Peyer's patch (tissue), 4 donors: ENCODE measurements around the gene MEGF9. TPM values are rescaled to one million over a fixed set of nuclear protein-coding genes. Genes with fewer than 3 reads are reported as not detected.

Experiments used
- DNase-seq, 3 donors: peaks; one replicate each; pipeline ENCODE4 v3.0.0-alpha.2; 2017 to 2019
- H3K27ac ChIP-seq, 4 donors: fragments of 200-600 bp; sonication (generic); one replicate each; pipeline ENCODE4 v1.5.1; 2016 to 2019
- H3K27me3 ChIP-seq, 2 donors: fragments of 200-600 bp; sonication (generic); one replicate each; pipeline ENCODE4 v1.5.1; 2019
- H3K36me3 ChIP-seq, 3 donors: fragments of 200-600 bp; sonication (generic); one replicate each; pipeline ENCODE4 v1.5.1; 2016 to 2019
- H3K4me1 ChIP-seq, 4 donors: fragments of 200-600 bp; sonication (generic); one replicate each; pipeline ENCODE4 v1.5.1; 2016 to 2019
- H3K4me3 ChIP-seq, 4 donors: fragments of 200-600 bp; sonication (generic); 1 replicate in 3 of 4; 2 replicates in 1 of 4; pipeline ENCODE4 v1.5.1; 2016 to 2019; ENCODE audit warnings: mild to moderate bottlenecking in 1 of 4
- H3K9me3 ChIP-seq, 4 donors: fragments of 200-600 bp; sonication (generic); one replicate each; pipeline ENCODE4 v1.5.1; 2016 to 2019; ENCODE audit warnings: mild to moderate bottlenecking in 1 of 4
- POLR2A ChIP-seq, 2 donors: fragments of 450-650 bp; IDR thresholded peaks; one replicate each; pipeline ENCODE4 v1.5.1; 2017; ENCODE audit warnings: antibody characterized with exemption in 2 of 2, mild to moderate bottlenecking in 2 of 2, moderate library complexity in 2 of 2
- total RNA-seq, 4 donors: library from RNA; depleted of rRNA; stranded (reverse); fragments of >200 nt; gene quantifications; one replicate each; pipeline ENCODE4 v1.1.0, GENCODE V29; 2016
- TF ChIP-seq, protein P1 (sequence below), 6 experiments: fragments of 450-650 bp in 4 of 6; fragments of 200-600 bp in 2 of 6; sonication (generic) in 1 of 6; IDR thresholded peaks; one replicate each; pipeline ENCODE4 v1.5.1; 2017 to 2019; ENCODE audit warnings: antibody characterized with exemption in 6 of 6, mild to moderate bottlenecking in 3 of 6, moderate library complexity in 1 of 6

The MEGF9 gene
- total RNA-seq: 10 to 100 TPM in 2 of 4 donors, 1 to 10 TPM in 2; 8.1 to 15.1 (median 11.5) TPM

DNA sequence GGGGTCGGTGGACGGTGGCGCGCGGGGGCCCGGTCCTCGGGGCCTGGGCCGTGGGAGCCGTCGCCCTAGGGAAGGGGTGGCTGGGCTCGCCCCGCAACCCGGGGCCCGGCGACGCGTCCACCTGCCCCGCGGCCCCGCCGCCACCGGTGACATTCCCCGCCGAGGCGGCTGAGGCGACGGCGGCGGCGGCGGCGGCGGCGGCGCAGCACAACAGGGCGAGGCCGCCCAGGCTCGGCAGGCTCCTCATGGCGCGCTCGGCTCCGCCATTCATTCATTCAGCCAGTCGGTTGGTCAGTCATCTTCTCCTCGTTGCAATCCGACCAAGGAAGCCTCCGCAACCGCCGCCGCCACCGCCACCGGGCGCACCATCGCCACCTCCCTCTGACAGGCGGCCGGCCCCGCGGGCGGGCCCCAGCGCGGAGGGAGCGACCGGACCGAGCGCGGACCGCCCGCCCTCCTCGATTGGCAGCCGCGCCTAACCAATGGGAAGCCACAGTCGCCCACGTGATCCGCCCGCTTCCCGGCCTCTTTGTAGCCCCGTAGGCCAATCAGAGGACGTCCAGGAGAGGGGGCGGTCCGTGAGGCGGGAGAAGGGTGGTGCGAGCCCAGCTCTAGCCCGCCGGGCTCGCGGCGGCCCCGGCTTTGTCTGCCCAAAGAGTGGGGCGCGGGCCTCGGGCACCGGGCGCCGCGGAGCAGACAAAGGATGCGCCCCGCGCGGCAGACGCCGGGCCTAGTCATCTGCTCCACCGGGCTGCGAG, at the start of gene MEGF9:
TSS of gene MEGF9 (minus strand) at position 383 of the 758 bp plus-strand sequence. CDS start at position 271, 112 bp downstream.
- Histone ChIP-seq H3K27ac (peak within 1 kb of the TSS; percentile 76 to 90 (median 84)), H3K9me3 (no peaks in the 10 kb centered on the region), H3K4me3 (peak within 1 kb of the TSS; percentile 72 to 91 (median 78)), H3K36me3 (no peaks in the 10 kb centered on the region), H3K4me1 (peaks cover 0 to 37% (median 8%) of the 10 kb centered on the region in 4 donors), H3K27me3 (no peaks in the 10 kb centered on the region)
- DNase-seq: peak; percentile 98 to 99 (median 99)
- TF ChIP-seq, protein P1, sequence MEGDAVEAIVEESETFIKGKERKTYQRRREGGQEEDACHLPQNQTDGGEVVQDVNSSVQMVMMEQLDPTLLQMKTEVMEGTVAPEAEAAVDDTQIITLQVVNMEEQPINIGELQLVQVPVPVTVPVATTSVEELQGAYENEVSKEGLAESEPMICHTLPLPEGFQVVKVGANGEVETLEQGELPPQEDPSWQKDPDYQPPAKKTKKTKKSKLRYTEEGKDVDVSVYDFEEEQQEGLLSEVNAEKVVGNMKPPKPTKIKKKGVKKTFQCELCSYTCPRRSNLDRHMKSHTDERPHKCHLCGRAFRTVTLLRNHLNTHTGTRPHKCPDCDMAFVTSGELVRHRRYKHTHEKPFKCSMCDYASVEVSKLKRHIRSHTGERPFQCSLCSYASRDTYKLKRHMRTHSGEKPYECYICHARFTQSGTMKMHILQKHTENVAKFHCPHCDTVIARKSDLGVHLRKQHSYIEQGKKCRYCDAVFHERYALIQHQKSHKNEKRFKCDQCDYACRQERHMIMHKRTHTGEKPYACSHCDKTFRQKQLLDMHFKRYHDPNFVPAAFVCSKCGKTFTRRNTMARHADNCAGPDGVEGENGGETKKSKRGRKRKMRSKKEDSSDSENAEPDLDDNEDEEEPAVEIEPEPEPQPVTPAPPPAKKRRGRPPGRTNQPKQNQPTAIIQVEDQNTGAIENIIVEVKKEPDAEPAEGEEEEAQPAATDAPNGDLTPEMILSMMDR (IDR thresholded peaks at IDR 0.05): peak in 2 of 6 experiments; percentile 4 to 11
- peak; percentile 87 to 89 for TF ChIP-seq POLR2A (IDR thresholded peaks at IDR 0.05)

DNA sequence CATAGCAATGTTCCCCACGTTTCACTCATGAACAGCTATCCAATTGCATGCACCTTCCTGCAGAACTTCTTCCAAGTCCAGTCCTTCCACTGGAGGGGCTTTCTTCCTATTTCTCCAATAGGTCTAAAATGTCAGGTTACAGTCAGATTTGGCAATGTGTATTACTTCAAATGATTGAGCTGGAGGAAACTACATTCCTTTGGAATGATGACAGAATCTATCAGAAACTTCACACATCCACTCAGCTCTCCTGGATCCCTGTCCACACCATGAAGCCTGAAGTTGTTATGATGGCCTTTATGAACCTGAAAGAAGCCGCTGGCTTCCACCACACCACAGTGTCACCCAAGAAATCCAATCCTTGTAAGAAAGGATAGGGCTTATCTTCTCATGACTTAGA, 46.7 kb upstream of the MEGF9 start:
- no peak for TF ChIP-seq POLR2A (IDR thresholded peaks at IDR 0.05)
- TF ChIP-seq, protein P1 (IDR thresholded peaks at IDR 0.05): no peak
- Histone ChIP-seq H3K4me1 (no peaks in the 10 kb centered on the region), H3K4me3 (no peak overlapping the region), H3K27ac (no peak overlapping the region), H3K9me3 (no peaks in the 10 kb centered on the region), H3K27me3 (no peaks in the 10 kb centered on the region), H3K36me3 (peaks cover 0 to 53% (median 0%) of the 10 kb centered on the region in 3 donors)
- no peak for DNase-seq

DNA sequence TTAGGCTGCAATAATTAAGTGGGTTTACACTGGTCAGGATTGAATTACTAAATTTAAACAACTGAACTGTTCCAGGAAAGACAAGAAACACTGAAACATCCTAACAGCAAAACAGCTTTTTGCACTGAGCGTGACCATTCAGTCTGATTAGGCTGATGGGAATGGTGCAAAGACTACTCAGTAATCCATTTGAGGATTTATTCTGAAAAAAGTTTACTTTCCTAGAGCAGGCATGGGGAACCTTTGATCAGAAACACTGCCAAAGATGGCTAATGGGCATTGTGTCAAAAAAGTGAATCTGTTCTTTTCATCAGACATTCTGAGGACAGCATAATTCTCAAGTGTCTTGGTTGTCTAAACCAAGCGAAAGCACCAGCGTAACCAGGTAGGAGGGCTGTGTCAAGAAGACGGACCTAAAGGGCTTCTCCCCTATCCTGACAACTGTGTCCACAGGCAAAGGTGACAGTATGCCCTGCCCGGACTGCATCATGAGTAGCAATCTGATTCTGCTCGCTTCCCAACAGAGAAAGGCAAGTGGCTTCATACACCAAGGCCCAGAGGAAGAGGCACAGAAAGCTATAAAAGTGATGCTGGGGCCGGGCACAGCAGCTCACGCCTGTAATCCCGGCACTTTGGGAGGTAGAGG, 45.6 kb upstream of the MEGF9 start:
- Histone ChIP-seq H3K27me3 (no peaks in the 10 kb centered on the region), H3K27ac (no peak overlapping the region), H3K4me3 (no peak overlapping the region), H3K9me3 (no peaks in the 10 kb centered on the region), H3K4me1 (no peaks in the 10 kb centered on the region), H3K36me3 (peaks cover 0 to 48% (median 0%) of the 10 kb centered on the region in 3 donors)
- TF ChIP-seq, protein P1 (IDR thresholded peaks at IDR 0.05): no peak
- no peak for TF ChIP-seq POLR2A (IDR thresholded peaks at IDR 0.05)
- DNase-seq: no peak

DNA sequence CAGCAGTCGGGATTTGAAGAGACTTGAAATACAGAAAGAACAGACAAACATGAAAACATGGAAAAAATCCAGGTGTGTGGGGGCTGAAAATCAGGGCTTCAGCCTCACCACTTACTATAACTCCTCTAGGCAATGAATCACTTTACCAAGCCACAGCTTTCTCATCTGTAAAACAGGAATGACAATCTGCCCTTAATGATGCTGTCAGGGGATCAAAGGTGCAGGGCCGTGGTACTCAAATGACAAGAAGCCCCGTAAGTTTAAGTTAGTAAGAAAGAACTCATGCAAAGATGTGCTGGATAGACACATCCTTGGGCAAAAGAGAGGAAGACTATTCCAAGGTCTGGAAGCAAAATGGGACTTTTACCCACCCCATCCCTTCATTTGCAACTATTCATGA, 44.3 kb upstream of the MEGF9 start:
- Histone ChIP-seq H3K36me3 (peaks cover 0 to 35% (median 0%) of the 10 kb centered on the region in 3 donors), H3K27ac (no peak overlapping the region), H3K4me1 (no peaks in the 10 kb centered on the region), H3K27me3 (no peaks in the 10 kb centered on the region), H3K4me3 (no peak overlapping the region), H3K9me3 (no peaks in the 10 kb centered on the region)
- no peak for TF ChIP-seq POLR2A (IDR thresholded peaks at IDR 0.05)
- TF ChIP-seq, protein P1 (IDR thresholded peaks at IDR 0.05): no peak
- no peak for DNase-seq

DNA sequence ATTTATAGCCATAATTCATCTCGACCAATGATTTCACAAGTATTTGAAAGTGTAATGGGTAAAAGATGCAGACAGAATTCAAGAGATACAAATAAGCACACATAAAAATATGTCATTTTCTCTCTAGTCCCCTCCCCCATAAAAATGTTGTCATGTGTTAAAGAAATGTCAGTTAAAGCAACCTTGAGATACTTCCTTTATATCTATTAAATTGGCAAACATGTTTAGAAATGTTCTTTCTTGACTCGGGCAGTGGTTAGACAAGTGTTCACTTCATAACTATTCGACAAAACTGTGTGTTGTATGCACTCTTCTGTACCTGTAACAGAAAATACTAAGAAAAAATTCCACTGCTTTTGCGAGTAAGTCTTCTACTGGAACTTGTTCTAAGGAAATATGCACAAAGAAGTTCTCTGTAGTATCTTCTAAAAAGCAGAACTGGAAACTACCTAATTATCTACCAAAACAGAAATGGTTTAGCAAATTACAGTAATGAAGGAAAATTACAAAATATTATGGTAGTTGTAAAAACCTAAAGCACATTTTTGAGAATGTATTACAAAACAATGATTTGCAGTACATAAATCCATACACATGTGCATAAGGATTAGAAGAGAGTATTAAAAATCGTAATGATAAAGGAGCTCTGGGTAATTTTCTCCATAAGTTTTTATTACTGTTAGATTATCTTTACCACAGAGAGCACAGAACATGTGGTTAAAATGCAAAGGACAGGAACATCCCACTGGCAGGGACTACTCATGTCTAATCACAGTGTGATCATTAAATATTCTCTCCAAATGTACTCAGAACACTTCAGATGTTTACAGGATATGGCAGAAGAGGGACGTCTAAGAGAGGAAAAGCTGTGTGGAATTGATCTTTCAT, 43.0 kb upstream of the MEGF9 start:
- no peaks in the 10 kb centered on the region for H3K9me3 ChIP-seq
- no peak for DNase-seq
- H3K27ac ChIP-seq: no peak overlapping the region
- no peaks in the 10 kb centered on the region for H3K4me1 ChIP-seq
- H3K4me3 ChIP-seq: no peak overlapping the region
- no peak for TF ChIP-seq POLR2A (IDR thresholded peaks at IDR 0.05)
- TF ChIP-seq, protein P1 (IDR thresholded peaks at IDR 0.05): no peak
- peaks cover 0 to 22% (median 0%) of the 10 kb centered on the region in 3 donors for H3K36me3 ChIP-seq
- H3K27me3 ChIP-seq: no peaks in the 10 kb centered on the region
